ENCODE measurements around the gene TRAM2. TPM values are rescaled to one million over a fixed set of nuclear protein-coding genes. Genes with fewer than 3 reads are reported as not detected.

TRAM2 gene
- total RNA-seq, 1 donor from 2014 or later = 16.8 TPM

DNA sequence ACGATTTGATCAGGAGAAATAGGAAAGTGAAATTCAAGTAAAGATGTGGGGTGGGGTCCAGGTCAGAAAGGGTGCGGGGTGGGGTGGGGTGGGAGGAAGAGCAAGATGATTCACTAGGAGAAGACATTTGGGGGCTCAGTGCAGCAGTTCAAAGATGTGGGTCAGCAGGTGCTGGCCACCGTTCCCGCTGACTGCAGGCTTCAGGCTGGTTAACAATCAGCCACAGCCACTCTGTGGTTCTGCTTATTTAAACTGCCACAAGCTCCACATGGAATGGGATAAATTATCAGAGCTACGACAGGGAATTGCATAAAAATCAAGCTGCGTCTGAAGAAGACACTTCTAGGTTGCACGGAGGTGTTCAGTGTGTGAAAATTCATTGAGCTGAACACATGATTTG, 49.4 kb downstream of the TRAM2 start:
- no peak for DNase-seq

GRCh38 chr6:52526634-52527033, 50.2 kb downstream of the TRAM2 start:
- DNase-seq = no peak

DNA sequence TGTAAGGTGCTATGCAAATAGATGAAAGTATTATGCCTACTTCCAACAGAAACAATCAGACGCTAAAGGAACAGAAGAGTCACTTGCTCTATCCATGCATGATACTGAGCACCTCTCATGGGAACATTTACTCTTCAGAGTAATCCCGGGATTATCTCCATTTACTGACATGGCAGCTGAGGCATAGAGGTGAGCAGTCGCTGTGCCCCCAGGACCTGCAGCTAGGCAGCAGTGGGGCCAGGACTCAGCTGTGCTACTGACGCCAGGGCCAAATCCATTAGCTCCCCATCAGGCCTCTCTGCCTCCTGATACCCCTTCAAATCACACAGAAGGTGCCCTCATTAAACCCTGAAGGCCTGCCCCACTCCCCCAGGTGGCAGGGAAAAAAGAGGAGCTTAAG, 51.9 kb downstream of the TRAM2 start:
- DNase-seq = no peak

GRCh38 chr6:52523378-52524142, 53.3 kb downstream of the TRAM2 start:
- DNase-seq = no peak

DNA sequence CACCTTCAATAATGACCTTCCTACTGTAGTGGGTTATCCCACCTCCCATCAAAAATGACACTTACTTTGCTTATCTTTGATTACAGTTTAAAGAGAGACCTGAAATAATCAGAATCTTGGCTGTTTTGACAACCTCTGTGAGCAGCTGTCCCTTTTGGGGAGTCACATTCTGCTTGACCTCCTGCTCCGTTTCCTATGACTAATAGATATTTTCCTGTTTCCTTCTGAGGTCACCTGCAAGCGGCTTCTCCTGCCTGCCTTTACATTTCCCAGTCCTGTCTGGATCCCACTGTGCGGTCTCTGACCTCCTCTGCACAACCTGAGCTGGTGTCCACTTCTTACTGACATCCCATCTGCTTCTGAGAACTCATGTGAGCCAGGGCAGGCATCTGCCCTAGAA, 54.2 kb downstream of the TRAM2 start:
- no peak for DNase-seq

GRCh38 chr6:52522151-52522626, 54.7 kb downstream of the TRAM2 start:
- no peak for DNase-seq

GRCh38 chr6:52519618-52520017, 57.2 kb downstream of the TRAM2 start:
- DNase-seq = no peak

- no peak for DNase-seq
These were observed 58.4 kb downstream of the TRAM2 start for GRCh38 chr6:52518279-52518945.

GRCh38 chr6:52517502-52518278, 59.2 kb downstream of the TRAM2 start:
- DNase-seq = peak; percentile 87

- DNase-seq = no peak
These were observed 59.9 kb downstream of the TRAM2 start for GRCh38 chr6:52516943-52517342.

- DNase-seq = no peak
These were observed 60.6 kb downstream of the TRAM2 start for GRCh38 chr6:52516269-52516668.

- DNase-seq = no peak
These were observed 61.5 kb downstream of the TRAM2 start for GRCh38 chr6:52515219-52515960.

DNA sequence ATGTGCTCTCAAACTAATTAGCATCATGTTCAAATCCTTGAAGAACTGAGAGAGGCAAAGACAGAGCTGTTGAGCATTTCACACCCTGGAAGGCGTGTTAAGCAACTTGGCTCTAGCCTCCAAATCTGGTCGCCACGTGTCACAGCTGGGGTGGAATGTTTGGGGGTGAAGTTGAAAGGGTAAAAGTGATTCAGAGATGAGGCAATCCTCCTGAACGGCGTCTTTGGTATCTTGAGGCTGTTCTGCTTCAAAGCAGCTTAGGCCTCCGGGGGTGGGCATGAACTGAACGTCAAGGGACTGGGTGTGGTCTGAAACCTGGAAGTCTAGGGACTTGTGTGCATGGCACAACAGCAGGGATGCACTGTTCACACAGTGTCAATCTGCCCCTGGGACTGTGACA, 62.3 kb downstream of the TRAM2 start:
- DNase-seq = peak; percentile 86

DNA sequence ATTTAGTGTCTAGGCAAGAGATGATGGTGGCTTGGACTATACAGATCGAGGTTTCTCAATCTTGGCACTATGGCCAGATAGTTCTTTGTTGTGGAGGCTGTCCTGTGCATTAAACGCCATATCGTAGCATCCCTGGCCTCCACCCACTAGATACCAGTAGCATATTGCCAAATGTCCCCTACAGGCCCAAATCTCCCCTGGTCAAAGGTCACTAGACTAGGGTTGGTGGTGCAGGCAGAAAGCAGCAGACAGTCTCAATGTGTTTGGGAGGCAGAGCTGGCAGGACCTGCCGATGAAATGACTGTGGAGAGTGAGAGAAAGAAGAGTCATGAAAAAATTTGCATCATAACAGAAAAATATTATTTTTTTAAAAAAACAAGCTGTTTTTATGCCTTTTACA, 63.0 kb downstream of the TRAM2 start:
- DNase-seq = no peak

GRCh38 chr6:52513464-52513863, 63.4 kb downstream of the TRAM2 start:
- DNase-seq = no peak

DNA sequence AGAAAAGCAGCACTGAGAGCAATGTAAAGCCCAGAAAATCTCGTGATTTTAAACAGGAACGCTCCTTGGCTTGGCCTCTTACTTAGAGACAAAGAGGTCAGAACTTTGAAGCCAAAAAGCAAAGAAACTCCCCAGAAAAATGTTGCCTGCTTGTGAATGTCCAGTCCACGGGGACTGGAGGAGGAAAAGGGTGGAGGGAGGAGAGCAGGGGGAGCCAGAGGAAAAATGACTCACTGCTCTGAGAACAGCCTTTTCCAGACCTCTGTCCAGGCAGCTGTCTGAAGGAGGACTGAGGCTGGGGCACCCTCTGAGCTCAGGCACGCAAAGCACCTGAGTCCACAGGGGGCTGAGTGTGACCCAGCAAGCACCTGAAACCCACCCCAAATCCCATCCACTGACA, 64.7 kb downstream of the TRAM2 start:
- DNase-seq = peak; percentile 62

DNA sequence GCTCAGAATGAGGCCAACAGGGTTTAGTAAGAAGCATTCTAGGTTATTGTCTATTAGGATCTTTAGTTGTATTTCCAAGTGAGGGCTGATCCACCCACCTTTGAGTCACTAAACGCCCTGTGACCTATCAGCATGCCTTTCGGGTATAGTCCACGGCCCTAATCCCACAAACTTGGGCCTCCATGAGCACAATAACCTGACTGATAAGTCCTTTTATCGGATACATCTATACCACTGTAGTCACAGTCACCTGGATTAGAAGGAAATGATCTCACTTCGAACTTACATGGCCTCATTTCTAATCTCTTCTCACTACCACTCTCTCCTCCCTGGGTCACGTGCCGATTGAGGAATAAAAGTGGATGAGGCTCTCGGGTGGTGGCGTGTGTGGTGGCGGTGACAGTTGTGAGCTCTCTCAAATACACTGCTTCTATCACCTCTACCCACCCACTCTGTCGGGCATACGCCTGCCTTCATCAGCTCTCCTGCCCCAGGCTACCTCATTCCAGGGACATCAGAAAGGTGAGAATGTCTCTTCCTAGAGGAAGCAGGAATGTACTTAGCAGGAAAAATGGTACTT, 65.2 kb downstream of the TRAM2 start:
- no peak for DNase-seq

DNA sequence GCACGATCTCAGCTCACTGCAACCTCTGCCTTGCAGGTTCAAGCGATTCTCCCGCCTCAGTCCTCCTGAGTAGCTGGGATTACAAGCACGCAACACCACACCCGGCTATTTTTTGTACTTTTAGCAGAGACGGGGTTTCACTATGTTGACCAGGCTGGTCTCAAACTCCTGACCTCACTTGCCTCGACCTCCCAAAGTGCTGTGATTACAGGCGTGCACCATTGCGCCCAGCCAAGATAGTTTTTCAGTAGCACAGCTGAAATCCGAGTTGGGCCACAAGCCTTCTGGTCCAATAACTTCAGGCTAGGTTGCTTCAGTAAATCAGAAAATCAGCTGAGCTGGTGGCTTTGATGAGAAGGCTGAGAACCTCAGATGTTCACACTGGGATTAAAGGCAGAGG, 65.7 kb downstream of the TRAM2 start:
- DNase-seq = no peak

GRCh38 chr6:52510213-52510562, 66.7 kb downstream of the TRAM2 start:
- no peak for DNase-seq

DNA sequence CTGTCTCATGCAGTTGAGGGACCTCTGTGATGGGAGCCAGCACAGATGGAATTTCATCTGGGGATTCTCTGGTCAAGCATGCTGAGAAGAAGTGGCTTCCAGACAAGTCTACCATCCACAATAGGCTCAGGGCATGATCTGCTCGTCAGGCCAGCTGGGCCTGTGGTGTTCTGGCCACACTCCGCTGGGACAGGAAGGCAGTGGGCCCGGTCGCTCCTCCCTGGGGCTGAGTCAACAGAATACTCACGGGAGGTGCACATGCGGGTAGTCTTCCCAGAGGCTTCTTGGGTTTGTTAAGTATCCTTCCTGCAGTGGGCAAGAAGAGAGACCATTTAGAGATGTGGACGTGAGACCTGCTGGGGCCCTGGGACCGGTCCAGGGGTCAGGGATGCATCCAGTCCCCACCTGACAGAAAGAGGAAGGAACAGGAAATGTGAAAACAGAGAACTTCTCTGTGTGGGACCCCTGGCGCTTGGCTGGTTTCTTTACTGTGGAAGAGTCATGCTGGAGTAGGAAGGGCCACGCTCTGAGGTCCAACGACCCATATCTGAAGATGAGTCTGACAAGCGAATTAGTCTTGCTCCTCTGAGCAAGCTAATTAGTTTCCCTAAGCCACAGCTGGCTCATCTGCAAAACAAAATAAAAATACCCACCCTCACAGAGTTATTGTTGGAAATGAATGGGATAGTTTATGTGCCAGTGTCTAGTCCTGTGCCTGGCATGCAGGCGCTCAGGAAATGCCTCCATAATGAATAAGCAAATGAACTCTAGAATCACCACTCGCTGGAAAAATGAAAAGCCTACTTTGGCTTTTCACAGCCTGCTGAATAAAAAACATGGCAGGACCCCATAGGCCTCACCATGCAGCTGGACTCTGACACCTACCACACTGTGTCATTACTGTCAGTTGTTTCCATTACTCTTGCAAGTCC, 67.3 kb downstream of the TRAM2 start:
- no peak for DNase-seq

DNA sequence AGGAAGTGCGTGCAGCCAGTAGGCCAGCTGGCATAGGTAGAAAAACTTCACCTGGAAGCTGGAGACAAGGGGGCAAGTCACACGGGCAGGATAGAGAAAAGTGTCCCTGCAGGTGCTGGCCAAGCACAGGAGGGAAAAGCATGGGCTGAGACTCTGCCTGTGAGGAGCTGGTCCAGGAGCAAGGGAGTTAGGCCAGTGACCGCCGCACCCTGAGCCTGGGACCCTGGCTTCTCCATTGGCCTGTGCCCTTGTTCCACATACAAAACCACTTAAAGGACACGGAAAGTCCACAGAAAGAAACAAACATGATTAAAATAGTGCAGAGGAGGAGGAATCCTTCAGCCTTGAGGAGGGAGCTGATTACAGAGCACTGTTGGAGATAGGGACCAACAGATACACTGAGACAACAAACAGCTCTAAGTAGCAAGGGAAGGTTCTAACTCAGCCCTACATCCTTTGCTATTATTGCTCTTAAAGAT, 68.6 kb downstream of the TRAM2 start:
- no peak for DNase-seq

Measured in skin of body (tissue), 2 donors.